SK-N-SH treated with all-trans-retinoic acid at 6 μM for 48 hours (cell line): ENCODE measurements around the gene RBKS.

ENCODE experiments used
- ARNTL ChIP-seq: fragments of 450-650 bp; formaldehyde crosslinking; IDR thresholded peaks from 2 replicates; pipeline ENCODE4 v1.5.0; 2020; ENCODE audit warnings: low read depth, mild to moderate bottlenecking, moderate library complexity, borderline replicate concordance
- BACH2 ChIP-seq: fragments of 250-450 bp; sonication (Bioruptor Pico); IDR thresholded peaks from 2 replicates; pipeline ENCODE4 v1.9.0; 2021; ENCODE audit warnings: mild to moderate bottlenecking, borderline replicate concordance
- CSDC2 ChIP-seq: fragments of 250-450 bp; sonication (Bioruptor Pico); IDR thresholded peaks from 2 replicates; pipeline ENCODE4 v1.5.0; 2020; ENCODE audit warnings: mild to moderate bottlenecking, moderate library complexity
- ISL1 ChIP-seq: fragments of 250-450 bp; sonication (Bioruptor Pico); IDR thresholded peaks from 2 replicates; pipeline ENCODE4 v2.1.2; 2022; ENCODE audit warnings: mild to moderate bottlenecking, moderate library complexity
- OSR1 ChIP-seq: fragments of 250-450 bp; sonication (Bioruptor Pico); IDR thresholded peaks from 2 replicates; pipeline ENCODE4 v1.8.0; 2022; ENCODE audit warnings: moderate library complexity, mild to moderate bottlenecking, inconsistent platforms
- PATZ1 ChIP-seq: fragments of 250-450 bp; sonication (Bioruptor Pico); IDR thresholded peaks from 2 replicates; pipeline ENCODE4 v1.8.0; 2020; ENCODE audit warnings: mild to moderate bottlenecking, moderate library complexity, borderline replicate concordance
- POU6F1 ChIP-seq: fragments of 250-450 bp; sonication (Bioruptor Pico); IDR thresholded peaks from 2 replicates; pipeline ENCODE4 v1.8.0; 2021; ENCODE audit warnings: low read depth, mild to moderate bottlenecking, moderate library complexity, borderline replicate concordance
- RARB ChIP-seq: fragments of 250-450 bp; sonication (Bioruptor Pico); IDR thresholded peaks from 2 replicates; pipeline ENCODE4 v1.8.0; 2021; ENCODE audit warnings: mild to moderate bottlenecking, moderate library complexity
- SNAI2 ChIP-seq: fragments of 250-450 bp; sonication (Bioruptor Pico); IDR thresholded peaks from 2 replicates; pipeline ENCODE4 v1.5.0; 2020; ENCODE audit warnings: mild to moderate bottlenecking, moderate library complexity
- TCF4 ChIP-seq: fragments of 250-450 bp; sonication (Bioruptor Pico); IDR thresholded peaks from 2 replicates; pipeline ENCODE4 v1.8.0; 2021; ENCODE audit warnings: mild to moderate bottlenecking, moderate library complexity, borderline replicate concordance
- ZC3H10 ChIP-seq: fragments of 250-450 bp; sonication (Bioruptor Pico); IDR thresholded peaks from 2 replicates; pipeline ENCODE4 v1.5.1; 2021; ENCODE audit warnings: mild to moderate bottlenecking, moderate library complexity
- ZFP3 ChIP-seq: fragments of 250-450 bp; sonication (Bioruptor Pico); IDR thresholded peaks from 2 replicates; pipeline ENCODE4 v1.5.0; 2020; ENCODE audit warnings: mild to moderate bottlenecking, moderate library complexity
- ZFP30 ChIP-seq: fragments of 450-650 bp; formaldehyde crosslinking; IDR thresholded peaks from 2 replicates; pipeline ENCODE4 v1.5.0; 2022; ENCODE audit warnings: mild to moderate bottlenecking, moderate library complexity
- ZNF8 ChIP-seq: fragments of 450-650 bp; formaldehyde crosslinking; IDR thresholded peaks from 2 replicates; pipeline ENCODE4 v1.5.0; 2020; ENCODE audit warnings: mild to moderate bottlenecking, moderate library complexity

- TF ChIP-seq ZNF8 (no peak), TCF4 (CRISPR knock-in tag) (peak; percentile 89), RARB (CRISPR knock-in tag) (no peak), PATZ1 (CRISPR knock-in tag) (no peak), ZFP3 (CRISPR knock-in tag) (no peak), OSR1 (CRISPR knock-in tag) (no peak), CSDC2 (no peak), POU6F1 (no peak), SNAI2 (CRISPR knock-in tag) (no peak), ARNTL (CRISPR knock-in tag) (no peak), ISL1 (CRISPR knock-in tag) (no peak), ZFP30 (CRISPR knock-in tag) (no peak), BACH2 (CRISPR knock-in tag) (no peak), ZC3H10 (CRISPR knock-in tag) (no peak)
Measured at GRCh38 chr2:27737676-27738348, 152.4 kb downstream of the RBKS start.
